ENCODE data around the gene TBCEL.

GRCh38 chr11:121127809-121128208, 103.9 kb downstream of the TBCEL start:
- TF ChIP-seq CTCF (IDR thresholded peaks at IDR 0.05) (no peak), POLR2A (IDR thresholded peaks at IDR 0.05) (no peak)
